Measurements from ENCODE around the gene TNFRSF19.
"Not testable (repeated sequence)": the region's sequence is repeated elsewhere in the genome, so short reads cannot be mapped to it uniquely, and the experiment has no call there.

Gene TNFRSF19

DNA sequence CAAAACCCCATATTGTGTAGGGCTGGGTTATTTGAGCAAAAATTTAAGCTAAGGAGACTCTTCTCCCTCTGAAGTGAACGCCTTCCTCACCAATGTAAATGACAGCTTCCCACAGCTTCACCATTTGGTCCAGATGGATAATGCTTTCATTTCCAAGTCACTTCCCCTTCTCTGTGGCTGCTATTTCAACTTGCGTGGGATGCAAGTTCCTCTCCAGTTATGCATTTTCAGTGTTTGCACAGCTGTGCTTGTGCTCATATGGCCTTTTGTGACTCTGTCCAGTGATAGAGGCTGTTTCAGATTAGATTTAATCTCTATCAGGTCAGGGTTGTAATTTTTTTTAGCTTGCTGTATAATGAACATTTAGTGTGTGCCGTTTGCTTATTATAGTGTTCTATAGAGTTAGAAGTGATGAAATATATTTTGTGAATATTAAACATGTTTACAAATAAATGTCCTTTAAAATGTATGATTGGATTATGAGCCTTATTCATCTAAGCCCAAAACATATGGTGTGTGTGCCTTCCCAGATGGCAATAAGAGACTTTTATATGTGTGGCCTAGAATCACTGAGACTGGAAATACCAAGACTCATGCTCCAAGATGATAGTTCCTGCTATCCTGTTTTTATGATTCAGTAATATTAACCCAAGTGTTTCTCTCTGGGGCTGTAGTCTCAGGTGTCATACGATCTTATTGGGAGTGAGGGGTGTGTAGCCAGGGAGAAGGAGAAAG is 86.6 kb downstream of the TNFRSF19 start:
- peak in 1 of 2 experiments; percentile 1 for DNase-seq

- DNase-seq, result no peak
These were observed 88.8 kb downstream of the TNFRSF19 start for GRCh38 chr13:23658929-23659541.

DNA sequence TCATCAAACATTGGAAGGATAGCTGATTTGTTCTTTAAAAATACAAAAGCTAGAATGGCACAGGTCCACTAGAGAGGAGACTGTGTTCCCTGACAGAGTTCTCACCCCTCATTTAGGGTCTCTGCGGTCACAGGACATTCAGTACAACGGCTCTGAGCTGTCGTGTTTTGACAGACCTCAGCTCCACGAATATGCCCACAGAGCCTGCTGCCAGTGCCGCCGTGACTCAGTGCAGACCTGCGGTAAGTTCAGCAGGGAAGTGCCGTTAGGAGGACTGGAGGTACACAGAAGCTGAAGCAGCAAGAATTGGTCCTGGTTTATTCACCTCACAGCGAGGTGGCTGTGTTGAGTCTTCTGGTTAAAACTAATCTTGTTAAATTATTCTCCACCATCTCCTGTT is 90.0 kb downstream of the TNFRSF19 start:
- no peak for DNase-seq

DNA sequence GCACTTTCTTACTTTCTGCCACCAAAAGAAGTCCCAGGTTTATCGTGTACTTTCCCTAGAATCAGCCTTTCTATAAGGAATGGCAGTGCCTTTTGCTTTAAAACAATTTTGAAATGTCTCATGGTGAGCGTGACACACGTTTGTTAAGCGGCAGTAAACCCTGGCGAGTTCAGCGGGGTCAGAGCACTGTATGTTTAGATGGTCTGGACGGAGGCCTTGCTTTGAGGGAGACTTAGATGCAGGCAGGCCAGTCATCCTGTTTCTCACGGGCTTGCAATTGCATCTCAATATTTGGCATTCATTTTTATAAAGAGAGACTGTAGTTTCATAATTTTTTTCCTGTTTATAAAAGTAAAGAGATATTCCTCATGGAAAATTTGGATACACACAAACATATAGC is 96.4 kb downstream of the TNFRSF19 start:
- no peak for DNase-seq

- DNase-seq, result no peak
These were observed 97.5 kb downstream of the TNFRSF19 start for GRCh38 chr13:23667750-23668149.

DNA sequence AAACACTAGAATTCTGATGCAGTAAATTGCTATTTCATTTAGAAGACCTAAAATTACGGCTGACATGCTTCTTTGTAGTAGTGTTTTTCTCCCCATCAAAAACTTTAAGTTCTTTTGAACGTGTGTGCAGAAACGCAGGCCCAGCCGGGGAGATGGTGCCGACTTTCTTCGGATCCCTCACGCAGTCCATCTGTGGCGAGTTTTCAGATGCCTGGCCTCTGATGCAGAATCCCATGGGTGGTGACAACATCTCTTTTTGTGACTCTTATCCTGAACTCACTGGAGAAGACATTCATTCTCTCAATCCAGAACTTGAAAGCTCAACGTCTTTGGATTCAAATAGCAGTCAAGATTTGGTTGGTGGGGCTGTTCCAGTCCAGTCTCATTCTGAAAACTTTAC is 98.3 kb downstream of the TNFRSF19 start:
- no peak for DNase-seq

GRCh38 chr13:23670793-23671192 is 100.6 kb downstream of the TNFRSF19 start:
- no peak for DNase-seq

DNA sequence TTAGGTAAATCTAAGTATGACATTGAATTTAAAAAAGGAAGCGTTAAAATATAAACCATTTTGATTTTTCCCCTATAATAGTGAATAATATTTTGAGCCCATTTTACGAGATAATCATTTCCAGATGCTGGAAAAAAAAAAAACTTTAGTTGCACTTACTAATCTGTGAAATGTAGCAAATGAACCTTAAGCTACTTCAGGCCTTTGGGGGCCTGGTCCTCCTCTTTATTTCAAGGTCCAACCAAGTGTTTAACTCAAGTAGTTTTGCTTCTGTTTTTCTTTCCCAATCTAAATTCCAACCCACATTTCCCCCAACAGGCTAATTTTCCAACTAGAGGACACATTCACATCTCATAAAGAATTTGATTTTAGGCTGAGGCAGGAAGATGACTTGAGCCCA is 101.2 kb downstream of the TNFRSF19 start:
- DNase-seq, result no peak

DNA sequence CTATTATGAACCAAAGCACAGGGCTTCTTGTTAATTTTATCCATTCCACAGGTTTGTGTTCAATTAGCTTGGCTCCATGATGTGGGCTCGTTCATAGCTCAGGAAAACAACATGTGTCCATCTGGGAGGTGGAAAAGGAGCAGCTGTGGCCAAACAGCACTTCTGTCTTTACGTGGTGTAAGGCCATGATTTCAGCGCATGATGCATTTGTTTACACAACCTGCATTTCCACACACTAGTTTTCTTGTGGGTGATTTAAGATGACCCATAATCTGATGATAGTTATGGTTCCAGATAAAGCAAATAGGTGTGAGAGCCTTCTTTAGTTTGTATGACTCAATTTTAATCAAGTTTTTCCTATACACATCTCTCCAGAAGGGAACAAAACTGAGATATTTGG is 101.7 kb downstream of the TNFRSF19 start:
- no peak for DNase-seq

DNA sequence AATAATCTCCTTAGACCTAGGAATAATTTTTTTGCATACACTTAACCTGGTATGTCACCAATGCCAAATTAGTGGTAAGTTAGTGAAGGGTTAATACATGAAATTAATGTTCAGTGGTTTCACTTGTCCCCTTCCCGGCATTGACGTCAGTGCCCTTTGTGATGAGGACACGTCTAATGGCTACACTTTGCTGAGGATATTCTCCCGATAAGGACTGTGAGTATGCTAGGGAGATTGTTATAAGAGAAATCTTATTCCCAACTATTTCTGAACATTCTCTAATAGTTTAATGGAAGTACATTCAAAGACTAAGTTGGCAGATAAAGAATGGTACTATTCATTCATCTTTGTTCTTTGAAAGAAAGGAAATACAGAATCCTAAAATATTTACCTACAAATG is 102.4 kb downstream of the TNFRSF19 start:
- DNase-seq, result no peak

- DNase-seq, result no peak
These were observed 103.1 kb downstream of the TNFRSF19 start for GRCh38 chr13:23673354-23673753.

DNA sequence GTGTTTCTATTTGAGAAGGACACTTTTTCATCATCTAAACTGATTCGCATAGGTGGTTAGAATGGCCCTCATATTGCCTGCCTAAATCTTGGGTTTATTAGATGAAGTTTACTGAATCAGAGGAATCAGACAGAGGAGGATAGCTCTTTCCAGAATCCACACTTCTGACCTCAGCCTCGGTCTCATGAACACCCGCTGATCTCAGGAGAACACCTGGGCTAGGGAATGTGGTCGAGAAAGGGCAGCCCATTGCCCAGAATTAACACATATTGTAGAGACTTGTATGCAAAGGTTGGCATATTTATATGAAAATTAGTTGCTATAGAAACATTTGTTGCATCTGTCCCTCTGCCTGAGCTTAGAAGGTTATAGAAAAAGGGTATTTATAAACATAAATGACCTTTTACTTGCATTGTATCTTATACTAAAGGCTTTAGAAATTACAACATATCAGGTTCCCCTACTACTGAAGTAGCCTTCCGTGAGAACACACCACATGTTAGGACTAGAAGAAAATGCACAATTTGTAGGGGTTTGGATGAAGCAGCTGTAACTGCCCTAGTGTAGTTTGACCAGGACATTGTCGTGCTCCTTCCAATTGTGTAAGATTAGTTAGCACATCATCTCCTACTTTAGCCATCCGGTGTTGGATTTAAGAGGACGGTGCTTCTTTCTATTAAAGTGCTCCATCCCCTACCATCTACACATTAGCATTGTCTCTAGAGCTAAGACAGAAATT is 103.8 kb downstream of the TNFRSF19 start:
- DNase-seq, result no peak

DNA sequence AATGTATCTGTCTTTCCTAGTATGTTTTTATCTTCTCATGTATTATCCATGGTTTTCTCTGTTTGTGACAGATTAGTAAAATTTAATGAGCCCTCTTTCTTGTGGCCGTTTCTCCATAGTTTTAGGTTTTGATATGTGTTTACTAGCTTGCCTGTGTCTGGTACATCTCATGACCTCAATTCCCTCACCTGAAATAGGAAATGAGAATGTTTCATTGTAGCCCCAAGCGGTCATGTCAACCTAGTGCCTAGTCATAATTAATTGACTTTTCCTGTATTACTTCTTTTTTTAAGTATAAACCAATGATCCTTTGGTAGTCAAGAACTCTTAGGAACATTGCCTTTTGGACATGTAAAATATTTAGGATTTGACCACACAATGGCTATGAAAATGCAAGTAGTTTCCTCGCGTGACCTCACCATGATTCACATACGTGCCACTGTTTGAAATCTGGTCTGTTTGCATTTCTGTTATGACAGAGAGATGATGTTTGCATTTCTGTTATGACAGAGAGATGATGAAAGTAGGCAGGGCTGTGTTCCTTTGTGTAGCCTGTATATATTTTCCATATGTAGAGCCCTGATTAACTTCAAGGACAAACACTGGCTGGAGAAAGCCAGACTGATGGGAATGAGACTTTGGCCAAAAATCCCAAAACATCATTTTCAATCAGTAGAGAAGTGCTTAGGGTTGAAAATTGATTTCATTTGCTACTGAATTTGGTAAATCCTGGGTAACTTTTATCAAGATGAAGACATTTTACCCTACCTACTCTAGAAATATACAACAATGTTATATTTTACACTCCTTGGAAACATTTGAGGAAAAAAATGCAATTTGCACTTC is 104.8 kb downstream of the TNFRSF19 start:
- DNase-seq, result no peak

GRCh38 chr13:23677679-23678288 is 107.6 kb downstream of the TNFRSF19 start:
- DNase-seq, result not testable (repeated sequence)

DNA sequence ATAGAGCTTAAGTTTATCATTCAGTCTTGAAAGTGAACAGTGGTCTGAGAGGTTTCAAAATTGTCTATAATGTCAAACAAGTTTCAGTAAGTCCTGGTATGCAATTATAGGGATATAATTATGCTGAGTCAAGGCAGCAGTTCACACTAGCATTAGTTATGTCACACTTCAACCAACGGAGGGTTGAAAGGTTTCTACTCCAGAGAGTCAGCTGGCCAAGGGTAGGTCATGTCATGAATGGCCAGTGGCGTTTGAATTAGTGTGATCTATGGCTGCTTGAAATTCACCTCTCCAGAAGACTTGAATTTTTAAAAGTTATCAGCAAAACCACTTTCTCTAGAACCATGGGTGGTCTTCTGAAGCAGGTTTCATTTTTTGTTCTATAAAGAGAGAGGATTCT is 108.6 kb downstream of the TNFRSF19 start:
- DNase-seq, result no peak

- DNase-seq, result no peak
These were observed 109.0 kb downstream of the TNFRSF19 start for GRCh38 chr13:23679220-23679619.

DNA sequence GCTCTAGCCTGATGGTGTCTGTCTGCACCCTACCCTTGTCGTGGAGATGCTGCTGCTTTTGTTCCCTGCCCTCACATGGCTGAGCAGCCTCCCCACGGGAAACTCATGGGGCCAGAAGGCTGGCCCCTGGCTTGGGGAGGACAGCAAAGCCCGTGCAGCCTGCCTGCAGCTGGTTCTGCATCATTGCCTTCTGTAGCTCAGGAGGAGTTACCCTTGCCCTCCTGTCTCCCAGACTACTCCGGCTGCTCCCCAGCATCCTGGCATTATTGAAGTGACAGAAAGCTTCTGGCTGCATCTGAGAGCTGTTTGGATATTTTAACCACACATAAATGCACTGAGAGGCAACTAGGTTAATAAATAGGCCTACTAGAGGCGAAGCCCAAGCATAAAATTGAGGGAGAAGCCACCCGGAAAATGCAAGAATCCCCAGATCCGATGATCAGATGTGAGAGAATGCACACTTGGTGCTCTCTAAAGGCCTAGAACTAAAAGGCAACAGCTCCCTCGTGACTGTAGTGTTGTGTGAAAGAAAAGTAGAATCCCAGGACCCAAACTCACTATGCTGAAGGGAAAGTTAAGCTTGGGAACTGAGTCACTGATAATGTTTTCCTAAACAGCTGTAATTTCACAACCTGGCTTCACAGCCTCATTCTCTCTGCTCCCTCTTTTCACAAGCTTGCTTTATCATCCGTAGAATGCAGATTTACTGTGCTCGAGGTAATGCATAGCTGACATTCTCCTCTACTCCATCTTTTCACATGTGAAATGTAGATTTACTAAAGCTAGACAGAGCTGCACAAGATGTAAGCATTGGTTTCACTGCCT is 110.8 kb downstream of the TNFRSF19 start:
- no peak for DNase-seq

DNA sequence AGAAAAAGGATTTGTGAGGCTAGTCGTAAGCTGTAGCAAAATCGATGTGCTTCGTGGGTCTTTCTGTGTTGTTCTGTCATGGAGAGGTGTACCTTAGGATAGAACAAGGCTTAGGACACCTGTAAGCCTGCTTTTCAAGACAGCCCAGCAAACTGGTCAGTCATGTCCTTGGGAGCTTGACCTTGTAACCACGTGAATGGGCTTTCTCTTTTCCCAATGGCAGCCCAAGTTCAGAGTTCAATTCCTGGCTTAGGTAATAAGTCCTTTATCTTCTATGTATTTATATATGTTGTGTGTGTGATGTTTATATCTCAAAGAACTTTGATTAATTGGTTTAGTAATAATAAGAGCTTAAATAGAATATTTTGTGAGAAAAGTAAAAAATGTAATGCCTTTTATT is 112.9 kb downstream of the TNFRSF19 start:
- no peak for DNase-seq

DNA sequence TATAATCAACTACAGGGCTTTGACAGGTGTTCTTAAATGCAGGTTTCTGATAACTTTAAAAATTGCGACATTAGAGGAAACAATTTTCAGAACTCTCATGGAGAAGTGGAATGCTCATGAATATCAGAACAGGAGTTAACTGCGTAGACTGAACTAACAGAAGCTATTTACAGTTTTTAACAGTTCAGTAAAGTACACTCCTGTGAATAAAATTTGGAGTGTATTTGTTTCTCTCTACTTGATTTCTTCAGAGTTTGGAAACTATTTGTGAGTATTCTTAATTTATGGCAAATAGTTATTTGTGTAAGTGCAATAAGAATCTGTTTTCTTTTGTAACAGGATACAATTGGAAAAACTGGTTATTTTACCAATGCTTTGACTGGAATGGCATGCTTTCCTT is 114.4 kb downstream of the TNFRSF19 start:
- no peak for DNase-seq

DNA sequence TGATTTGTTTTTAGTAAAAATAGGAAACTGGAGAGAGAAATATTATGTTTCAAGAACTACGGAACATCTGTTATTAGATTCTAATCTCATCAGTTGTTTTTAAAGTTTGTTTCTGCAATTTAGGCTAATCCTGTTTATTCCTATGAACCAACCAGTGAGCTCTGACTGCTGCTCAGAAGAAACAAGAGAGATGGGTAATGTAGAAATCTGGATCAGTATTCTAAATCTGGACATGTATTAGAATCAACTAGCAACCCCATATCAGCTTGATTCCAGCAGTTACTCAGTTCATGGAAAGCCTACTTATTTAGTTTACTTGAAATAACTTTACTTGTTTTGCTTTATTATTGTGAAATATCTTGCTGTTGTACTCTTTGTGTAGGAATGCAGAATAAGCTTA is 115.2 kb downstream of the TNFRSF19 start:
- DNase-seq, result no peak

DNA sequence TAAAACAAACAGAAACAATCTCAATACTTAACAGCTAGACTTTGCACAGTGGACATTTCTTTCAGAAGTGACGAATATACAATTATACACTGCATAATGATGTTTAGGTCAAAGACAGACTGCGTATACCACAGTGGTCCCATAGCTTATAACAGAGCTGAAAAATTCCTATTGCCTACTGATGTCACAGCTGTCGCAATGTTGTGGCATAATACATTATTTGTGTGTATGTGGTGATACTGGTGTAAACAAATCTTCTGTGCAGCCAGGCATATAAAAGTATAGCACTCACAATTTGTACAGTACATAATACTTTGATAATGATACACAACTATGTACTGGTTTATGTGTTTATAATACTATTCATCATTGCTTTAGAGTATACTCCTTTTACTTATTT is 116.7 kb downstream of the TNFRSF19 start:
- DNase-seq, result no peak

GRCh38 chr13:23687614-23688013 is 117.4 kb downstream of the TNFRSF19 start:
- DNase-seq, result no peak
